HPDE6-E6E7 (cell line): ENCODE measurements around the gene BDP1.
A peak's percentile ranks its signal among the peaks of the same experiment; 100 is the strongest.
"Not testable (repeated sequence)": the region's sequence is repeated elsewhere in the genome, so short reads cannot be mapped to it uniquely, and the experiment has no call there.

Experiments used
- DNase-seq: peaks from one replicate; pipeline ENCODE4 v3.0.0; 2011; ENCODE audit warnings: missing footprints; ENCODE audit errors: extremely low spot score

The BDP1 gene

DNA sequence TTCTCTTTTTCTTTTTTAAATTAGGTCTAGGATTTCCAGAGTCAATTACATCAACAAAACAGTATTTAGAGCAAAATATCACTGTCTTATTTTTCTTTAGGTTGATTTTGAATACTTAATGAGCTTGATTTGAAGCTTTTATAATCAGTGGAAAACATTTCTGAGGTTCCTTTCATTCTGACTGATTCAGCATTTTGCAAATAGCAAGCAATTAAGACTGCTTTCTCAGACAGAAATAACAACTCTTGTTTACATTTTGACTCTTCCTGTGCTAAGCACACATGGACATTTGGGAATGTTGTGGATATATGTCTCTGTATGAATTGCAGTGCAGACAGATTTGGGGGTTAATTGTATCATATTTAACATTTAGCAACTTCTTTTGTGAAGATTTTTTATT, 109.4 kb downstream of the BDP1 start:
- no peak for DNase-seq

DNA sequence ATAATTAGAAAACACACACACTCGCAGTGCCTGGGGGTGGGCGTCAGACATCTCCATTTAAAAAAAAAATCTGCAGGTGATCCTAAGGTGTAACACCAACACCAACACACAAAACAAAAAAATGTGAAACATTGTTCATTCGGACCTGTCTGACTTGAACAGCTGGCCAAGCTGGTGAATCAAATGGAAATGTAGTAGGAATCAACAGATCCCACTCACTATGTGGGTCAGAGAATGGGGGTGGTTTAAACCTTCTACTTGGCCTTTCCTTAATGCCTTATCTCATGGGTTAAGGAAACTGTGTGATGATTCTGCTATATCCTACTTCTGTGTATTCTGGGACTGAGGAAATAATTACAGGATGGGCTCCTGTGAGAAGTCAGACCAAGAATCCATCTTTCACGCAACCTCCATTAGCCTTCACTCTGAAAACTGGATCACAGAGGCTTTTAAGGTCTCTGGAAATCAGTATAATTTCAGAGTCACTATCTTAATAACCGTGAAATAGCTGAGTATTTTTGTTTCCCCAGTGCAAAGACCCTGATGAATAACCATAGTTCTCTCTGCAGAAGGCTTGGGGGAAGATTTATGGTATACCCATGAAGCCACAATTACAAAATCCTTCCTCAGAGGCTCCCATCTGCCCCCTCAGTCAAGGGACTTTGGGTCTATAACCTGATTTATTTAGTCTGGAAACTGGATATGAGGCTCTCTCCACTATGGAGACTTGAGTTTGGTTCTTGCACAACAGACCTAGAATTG, 114.5 kb downstream of the BDP1 start:
- no peak for DNase-seq

DNA sequence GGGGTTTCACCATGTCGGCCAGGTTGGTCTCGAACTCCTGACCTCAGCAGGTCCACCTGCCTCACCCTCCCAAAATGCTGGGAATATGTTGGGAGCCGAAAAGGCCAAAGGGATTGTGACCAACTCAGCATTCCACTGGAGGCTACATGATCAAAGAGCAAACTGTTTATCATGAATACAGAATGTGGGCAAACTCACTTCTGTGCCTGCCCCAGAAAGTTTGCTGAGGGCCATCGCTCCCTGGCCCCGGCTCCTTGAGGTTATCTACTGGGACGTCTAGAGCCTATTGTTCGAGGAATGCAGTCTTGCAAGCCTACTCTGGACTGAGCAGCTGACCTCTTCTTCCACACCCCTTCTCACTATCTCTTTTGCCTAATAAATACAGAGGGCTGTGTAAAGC, 116.4 kb downstream of the BDP1 start:
- not testable (repeated sequence) for DNase-seq

DNA sequence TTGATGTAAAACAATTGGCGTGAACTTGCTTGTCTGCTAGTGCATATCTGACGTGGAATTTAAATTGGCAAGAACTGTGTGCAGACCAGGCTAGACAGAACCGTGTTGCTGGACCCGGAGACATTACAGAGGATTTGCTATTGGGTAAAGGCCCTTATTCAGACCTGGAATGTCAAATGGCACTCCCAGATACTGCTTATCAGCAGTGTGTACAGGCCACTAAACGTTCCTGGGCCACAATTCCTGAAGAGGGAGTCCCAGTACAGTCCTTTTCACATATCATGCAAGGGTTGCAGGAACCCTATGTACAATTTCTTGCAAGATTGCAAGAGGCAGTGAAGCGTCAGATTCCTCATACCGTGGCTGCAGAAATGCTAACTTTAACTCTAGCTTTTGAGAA, 118.1 kb downstream of the BDP1 start:
- DNase-seq: no peak

DNA sequence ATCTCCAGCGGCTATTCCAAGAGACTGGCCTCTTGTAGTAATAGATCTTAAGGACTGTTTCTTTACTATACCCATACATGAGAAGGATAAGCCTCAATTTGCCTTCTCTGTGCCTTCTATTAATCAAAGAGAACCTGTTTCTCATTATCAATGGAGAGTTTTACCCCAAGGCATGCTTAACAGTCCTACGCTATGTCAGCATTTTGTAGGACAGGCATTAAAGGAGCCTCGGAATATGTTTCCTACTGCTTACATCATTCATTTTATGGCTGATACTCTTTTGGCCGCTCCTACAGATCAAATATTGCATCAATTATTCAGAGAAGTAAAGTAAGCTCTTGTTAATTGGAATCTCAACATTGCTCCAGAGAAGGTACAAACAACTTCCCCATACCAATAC, 120.1 kb downstream of the BDP1 start:
- not testable (repeated sequence) for DNase-seq

DNA sequence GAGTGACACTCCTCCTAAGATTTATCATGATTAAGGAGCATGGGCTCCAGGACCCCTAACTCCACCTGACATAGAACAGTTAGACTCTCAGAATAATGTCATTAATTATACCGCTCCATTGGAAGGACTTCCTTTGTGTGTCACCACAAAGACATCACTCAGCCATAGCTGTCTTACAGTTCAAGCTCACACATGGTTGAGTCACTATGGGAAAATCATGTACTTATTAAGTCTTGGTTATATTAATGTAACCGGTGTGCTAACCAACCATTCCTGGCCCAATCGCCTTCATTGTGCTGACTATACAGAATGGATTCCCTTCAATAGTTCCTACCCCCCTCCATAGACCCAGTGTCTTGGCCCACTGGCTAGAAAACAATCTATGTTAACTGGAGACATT, 120.8 kb downstream of the BDP1 start:
- DNase-seq: no peak

DNA sequence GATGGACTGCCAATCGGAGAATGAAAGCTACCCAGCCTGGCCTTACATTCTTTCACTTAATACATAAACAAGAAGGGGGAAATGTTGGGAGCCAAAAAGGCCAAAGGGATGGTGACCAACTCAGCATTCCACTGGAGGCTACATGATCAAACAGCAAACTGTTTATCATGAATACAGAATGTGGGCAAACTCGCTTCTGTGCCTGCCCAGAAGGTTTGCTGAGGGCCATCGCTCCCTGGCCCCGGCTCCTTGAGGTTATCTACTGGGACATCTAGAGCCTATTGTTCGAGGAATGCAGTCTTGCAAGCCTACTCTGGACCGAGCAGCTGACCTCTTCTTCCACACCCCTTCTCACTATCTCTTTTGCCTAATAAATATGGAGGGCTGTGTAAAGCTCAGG, 122.4 kb downstream of the BDP1 start:
- DNase-seq: not testable (repeated sequence)

DNA sequence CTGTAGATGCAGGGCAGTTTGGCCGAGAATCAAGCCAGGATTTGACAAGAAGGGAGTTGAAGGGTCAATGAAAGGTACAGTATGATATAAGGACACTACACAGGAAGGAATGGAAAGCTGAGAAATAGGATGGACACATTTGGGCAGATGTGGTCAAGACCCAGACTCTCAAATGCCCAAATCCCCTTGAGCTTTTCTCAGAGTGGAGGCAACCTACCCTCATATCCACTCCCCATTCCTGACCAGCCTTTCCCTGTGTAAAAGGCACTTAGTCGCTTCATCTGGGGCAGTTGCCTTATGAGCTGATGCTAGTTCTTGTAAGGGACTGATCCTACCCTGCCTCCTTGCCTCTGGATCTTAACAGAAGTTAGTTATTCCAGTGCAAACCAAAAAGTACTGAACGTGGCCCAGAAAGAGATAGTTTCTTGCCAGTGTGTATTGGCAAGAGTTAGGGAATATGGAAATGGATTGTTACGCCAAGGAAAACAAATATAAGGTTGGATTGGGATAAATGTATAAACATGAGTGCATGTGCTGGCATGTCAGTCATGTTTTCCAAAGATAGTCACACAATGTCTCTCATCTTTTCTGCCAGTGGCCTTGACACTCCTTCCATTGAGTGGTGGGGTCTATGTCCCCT, 127.6 kb downstream of the BDP1 start:
- no peak for DNase-seq

DNA sequence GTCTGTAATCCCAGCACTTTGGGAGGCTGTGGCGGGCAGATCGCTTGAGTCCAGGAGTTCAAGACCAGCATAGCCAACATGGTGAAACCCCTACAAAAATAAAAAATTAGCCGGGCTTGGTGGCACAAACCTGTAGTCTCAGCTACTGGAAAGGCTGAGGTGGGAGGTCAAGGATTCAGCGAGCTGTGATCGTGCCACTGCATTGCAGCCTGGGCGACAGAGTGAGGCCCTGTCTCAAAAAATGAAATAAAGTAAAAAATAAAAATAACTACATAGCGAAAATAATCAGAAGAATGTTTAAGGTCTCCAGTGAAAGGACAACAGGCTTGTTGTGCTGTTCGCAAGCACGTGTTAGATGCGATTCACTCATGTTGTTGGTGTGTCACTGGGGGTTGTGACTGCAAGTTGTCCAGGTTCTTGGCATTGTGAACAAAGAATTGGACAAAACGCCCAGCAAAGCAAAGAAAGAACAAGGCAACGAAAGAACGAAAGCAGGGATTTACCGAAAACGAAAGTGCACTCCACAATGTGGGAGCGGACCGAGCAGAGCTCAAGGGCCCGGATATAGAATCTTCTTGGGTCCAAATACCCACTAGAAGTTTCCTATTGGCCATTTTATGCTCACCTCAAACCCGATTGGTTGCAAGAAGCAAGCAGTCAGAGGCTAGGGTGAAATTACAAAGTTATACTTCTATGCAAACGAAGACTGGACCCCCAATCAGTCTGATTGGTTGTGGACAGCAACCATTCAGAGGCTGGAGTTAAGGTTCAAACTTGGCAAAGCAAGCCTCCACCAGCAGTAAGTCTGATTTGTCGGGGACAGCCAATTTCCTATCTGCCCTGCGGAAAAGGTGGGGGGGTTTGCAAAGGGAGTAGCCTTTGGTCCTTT, 130.8 kb downstream of the BDP1 start:
- no peak for DNase-seq

DNA sequence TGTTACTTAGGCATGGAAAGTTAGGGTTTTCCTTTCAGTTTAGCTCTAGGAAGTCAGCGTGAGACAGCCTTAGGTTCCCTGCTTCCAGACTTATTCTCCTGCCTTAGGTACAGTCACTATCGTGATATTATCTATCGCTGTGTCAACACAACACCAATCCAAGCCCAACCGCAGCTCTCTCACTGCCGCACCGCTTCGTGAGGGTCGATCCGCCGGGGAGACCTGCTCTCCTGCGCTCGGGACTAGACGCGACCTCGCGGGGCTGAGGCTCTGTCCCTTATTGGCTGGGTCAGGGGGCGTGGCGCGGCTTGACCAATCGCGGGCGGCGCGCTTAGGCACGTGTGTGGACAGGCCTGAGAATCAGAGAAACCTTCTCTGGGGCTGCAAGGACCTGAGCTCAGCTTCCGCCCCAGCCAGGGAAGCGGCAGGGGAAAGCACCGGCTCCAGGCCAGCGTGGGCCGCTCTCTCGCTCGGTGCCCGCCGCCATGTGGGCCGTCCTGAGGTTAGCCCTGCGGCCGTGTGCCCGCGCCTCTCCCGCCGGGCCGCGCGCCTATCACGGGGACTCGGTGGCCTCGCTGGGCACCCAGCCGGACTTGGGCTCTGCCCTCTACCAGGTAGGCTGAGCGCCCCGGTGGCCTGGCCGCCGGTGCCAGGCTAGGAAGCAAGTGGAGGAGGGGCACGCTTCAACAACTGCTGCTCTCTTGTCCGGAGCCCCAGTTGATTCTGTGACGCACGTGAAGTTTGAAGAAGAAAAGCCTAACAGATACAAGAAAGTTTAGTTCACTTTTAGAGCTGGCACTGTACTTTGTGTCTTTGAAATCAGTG, 131.7 kb downstream of the BDP1 start, which contains the start of gene MCCC2:
MCCC2 (plus strand) TSS at position 400 of the 825 bp plus-strand sequence; CDS start at position 486, 86 bp downstream.
- peak; percentile 91 for DNase-seq

DNA sequence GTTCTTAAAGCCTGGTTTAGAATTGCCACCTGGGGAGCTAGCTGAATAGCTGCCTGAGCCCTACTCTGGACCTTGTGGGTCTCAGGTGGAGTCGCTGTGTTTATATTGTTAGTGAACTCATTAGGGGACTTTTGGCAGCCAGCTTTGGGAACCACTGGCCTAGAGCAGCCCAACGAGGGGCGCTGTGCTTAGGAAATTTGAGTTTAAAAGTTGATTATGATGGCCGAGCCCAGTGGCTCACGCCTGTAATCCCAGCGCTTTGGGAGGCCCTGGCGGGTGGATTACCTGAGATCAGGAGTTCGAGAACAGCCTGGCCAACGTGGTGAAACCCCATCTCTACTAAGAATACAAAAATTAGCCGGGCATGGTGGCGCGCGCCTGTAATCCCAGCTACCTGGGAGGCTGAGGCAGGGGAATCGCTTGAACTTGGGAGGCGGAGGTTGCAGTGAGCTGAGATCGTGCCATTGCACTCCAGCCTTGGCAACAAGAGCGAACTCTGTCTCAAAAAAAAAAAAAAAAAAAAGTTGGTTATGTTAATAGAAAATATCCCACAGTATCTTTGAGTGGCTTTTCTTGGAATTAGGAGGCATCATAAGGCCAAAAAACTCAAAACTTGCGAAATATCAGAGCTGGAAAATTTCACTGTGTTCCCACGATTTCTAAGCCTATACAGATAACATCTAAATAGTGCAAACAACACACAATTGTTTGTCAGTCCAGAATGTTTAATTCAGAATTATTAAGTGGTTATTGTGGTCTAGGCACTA, 132.5 kb downstream of the BDP1 start:
- no peak for DNase-seq

DNA sequence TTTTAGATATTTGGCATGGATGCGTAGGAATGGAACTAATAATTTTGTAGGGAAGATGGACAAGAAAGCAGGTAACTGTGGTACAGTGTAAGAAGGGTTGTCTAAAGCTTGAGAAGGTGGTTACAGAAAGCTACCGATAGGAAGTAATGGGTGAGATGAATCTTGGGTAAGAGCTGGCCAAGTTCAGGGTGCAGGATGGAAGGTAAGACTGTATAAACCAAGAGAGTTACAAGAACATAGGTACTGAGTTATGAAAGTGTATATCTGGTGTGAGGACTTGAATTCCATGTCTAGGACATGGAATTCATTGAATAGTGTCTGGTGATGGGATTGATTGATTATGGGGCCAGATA, 133.1 kb downstream of the BDP1 start:
- DNase-seq: no peak

DNA sequence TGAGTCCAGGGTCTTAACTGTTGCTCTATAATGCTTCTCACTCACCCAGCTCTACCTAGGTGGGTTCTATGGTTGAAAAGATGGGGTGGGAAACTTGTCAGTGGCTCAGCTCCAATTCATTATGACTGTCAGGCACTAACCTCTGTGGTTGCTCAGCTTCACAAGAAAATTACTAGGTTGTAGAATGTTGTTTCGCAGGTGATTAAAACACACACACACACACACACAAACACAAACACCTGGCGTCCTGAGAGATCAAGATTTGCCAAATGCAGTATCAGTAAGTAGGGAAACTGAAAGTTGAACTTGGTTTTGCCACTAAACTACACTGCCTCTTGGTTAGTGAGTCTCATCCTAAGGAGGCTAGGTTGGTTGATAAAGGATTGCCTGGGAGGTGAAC, 134.5 kb downstream of the BDP1 start:
- DNase-seq: no peak

DNA sequence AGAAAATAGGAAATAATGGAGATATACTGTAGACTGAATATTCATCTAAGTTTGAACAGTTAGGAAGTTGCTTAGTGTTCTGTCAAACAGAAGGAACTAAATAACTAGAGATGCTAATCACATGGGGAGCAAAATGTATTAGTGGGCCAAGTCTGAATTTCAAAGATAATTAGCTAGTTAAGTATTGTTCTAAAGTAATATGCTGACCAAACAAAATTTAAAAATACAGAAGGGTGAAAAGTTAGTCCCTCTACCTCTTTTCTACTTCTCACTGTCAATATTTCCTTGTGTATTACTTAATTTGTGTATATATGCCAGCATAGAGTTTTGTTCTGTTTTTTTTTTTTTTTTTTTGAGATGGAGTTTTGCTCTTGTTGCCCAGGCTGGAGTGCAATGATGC, 135.6 kb downstream of the BDP1 start:
- DNase-seq: no peak

DNA sequence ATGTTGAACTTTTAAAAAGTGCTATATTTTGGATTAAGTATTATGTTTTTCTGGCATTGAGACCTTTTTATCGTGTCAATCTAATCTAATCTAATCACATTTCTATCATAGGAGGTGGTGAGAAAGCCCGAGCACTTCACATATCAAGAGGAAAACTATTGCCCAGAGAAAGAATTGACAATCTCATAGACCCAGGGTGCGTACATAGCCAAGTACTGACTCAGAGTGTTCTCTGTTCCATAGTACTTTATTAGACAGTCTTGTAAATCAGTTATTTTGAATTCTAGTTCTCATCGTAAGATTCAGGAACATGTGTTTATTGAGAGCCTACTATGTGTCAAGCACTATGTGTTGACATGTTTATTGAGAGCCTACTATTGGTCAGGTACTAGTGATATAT, 140.7 kb downstream of the BDP1 start:
- DNase-seq: no peak

DNA sequence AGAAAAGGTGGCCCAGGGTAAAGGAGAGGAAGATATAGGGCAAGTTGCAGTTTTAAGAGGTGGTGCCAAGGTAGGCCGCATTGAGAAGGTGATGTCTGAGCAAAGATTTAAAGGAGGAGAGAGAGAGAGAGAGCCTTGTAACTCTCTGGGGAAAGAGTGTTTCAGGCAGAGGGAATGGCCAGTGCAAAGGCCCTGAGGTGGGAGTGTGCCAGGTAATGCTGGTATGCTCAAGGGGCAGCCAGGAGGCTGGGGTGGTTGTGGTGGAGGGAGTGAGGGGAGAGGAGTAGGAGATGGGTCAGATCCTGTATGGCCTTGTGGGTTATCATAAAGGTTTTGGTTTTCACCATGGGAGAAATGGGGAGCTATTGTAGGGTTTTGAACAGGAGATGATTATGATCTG, 141.6 kb downstream of the BDP1 start:
- DNase-seq: no peak

DNA sequence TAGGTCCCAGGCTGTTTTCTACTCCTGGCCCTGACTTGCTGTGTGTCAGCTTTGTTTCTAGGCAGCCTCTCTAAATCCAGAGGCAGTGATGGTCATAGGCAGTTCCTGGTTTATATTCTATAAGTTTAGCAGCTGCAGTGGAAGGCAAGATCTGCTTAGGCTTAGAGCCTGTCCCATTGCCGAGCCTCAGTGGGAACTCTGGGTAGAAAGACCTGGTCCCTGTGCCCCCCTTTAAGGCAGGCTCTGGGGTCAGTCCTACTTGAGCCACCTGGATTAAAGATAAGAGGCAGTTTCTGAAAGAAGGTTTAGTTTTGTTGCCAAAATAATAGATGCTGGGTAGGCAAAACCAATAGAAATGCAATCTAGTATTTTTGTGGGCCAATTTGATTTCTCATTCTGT, 145.3 kb downstream of the BDP1 start:
- no peak for DNase-seq

DNA sequence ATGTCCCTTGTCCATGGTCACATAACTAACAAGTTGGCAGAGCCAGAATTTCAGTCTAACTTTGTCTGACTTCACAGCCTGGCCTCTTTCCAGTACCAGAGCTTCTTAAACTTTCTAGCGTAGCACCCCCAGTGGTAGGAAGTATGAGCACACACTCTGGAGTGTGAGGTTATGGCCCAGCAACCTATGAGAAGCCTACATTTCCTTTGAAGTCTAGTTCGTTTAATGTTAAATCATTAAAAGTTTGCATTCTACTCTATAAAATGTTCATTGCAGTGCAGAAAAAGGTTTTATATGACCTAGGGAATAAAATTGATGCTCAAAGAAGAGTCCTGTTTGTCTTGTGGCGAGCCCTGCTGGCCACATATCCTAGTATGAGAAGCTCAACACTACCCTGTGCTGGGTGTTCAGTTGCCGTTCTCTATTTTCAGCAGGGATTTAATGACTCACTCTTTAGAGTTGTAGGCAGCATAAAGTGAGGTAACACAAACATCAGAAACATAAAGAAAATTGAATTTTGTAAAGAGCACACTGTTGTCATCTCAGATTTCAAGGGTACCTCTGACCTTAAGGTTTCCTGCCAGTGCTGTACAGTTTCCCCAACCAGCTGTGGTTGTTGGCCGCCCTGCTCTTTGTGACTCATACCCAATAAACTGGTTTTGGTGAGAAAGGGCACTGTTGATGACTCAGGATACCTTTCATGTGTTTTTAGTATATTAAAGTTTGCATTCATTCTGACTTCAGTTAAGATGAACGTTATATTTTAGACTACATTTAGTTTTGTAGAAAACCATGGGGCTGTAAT, 146.0 kb downstream of the BDP1 start:
- DNase-seq: peak; percentile 92

DNA sequence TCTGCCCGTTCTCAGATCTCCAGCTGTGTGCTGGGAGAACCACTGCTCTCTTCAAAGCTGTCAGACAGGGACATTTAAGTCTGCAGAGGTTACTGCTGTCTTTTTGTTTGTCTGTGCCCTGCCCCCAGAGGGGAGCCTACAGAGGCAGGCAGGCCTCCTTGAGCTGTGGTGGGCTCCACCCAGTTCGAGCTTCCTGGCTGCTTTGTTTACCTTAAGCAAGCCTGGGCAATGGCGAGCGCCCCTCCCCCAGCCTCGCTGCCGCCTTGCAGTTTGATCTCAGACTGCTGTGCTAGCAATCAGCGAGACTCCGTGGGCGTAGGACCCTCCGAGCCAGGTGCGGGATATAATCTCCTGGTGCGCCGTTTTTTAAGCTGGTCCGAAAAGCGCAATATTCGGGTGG, 154.5 kb downstream of the BDP1 start:
- DNase-seq: not testable (repeated sequence)

DNA sequence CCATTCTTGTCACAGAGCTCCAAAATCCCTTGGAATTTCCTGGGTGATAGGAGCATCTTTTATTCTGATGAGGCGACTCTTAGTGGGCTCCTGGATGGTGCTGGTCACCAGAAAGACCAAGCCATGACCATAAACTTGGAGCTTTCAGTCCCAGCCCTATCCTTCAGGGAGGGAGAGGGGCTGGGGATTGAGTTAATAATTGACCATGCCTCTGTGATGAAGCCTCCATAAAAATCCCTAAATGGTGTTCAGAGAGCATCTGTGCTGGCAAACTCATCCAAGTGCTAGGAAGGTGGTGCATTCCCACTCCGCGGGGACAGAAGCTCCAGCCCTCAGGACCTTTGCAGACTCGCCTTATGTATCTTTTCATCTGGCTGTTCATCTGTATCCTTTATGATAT, 160.4 kb downstream of the BDP1 start:
- no peak for DNase-seq
